ENCODE measurements around the gene NCR3LG1.

The NCR3LG1 gene

DNA sequence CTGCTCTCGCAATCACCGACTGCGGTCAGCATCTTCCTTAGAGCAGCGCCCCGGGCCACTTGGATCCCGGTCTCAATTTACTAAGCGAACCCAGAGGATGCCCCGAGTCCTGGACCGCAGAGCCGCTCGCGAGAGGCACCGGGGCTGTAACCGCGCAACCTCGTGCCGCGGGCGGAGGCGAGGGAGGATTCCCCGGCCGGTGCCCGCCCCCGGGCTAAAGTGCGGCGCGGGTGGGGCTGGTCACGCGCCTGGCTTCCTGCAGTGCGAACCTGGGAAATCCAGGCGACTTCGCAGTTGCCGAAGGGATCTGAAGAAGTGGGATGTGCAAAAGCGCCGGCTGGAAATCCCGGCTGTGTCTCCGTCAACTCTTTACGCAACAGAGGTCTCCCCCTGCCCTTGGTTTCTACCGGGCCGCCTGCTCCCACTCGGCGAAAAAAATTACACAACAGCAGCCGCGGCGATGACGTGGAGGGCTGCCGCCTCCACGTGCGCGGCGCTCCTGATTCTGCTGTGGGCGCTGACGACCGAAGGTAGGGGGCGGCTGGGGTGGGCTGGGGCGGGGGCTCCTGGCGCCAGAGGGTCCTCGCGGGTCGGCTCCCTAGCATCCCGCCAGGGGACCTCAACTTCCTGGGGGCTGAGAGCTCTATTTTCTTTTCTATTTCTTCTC, at the start of gene NCR3LG1:
Gene NCR3LG1 (plus strand): TSS at position 291 of the 667 bp plus-strand sequence. CDS start 170 bp downstream, at position 461.
- DNase-seq, result no peak

DNA sequence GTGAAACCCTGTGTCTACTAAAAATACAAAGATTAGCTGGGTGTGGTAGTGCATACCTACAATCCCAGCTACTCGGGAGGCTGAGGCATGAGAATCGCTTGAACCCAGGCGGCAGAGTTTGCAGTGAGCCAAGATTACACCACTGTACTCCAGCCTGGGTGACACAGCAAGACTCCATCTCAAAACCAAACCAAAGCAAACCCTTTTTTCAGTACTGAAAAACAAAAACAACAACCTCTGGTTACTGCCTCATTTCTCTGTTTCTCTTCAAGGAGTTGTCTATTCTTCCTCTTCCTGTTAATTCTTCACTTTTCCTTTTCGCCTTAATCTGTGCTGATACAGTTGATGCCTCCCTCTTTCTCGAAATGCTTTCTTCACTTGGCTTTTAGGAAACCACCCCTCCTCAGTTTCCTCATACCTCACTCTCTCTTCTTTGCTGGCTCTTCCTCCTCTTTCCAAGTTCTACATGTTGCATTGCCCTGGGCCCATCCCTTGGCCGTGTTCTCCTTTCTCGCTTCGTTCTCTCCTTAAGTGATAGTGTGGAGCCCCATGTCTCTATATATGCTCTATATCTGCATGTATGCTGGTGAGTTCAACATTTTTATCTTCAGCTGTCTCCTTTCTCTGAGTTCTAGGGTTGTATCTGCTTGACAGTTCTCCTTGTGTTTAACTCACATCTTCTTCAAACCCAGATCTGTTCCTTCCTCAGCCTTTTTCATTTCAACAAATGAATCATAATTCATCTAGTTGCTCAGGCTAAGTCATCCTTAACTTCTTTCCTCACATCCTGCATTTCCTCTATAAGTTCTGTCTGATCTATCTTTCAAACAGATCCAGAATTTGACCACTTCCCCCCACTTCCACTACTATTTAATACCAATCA, 38.0 kb upstream of the NCR3LG1 start:
- no peak for DNase-seq

DNA sequence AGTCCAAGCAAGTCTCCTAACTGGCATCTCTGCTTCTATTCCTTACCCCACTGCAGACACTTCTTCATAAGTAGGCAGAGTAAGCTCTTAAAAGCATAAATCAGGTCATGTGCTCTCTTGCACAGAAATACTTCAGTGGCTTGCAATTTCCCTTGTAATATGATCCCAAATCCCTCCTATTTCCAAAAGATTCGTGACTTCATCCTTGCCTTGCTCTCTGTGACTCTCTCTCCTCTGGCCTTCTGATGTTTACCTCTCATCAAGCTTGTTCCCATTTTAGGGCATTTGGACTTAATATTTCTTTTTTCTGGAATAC, 37.4 kb upstream of the NCR3LG1 start:
- no peak for DNase-seq

- no peak for DNase-seq
Measured at GRCh38 chr11:17314904-17315426, 36.6 kb upstream of the NCR3LG1 start.

- no peak for DNase-seq
Measured at GRCh38 chr11:17328871-17329494, 22.6 kb upstream of the NCR3LG1 start.

GRCh38 chr11:17331669-17332068, 19.9 kb upstream of the NCR3LG1 start:
- no peak for DNase-seq

- no peak for DNase-seq
Measured at GRCh38 chr11:17333799-17334586, 17.6 kb upstream of the NCR3LG1 start.

DNA sequence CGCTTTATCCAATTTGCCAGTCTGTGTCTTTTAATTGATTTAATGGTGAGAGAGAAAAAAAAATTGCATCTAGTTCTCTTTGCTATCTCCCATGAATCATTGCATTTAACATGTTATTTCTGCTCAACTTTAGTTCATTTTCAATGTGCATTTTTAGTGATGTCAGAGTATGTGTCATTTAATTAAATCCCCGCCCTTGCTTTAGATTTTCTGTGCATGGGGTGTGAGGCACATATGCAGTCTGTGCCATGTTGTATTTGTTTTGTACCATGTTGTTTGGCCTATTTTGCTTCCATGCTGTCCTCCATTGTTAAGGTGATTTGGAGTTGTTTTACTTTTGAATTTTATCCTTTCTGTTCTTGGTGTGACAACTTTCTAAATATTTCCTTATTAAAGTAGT, 8.3 kb upstream of the NCR3LG1 start:
- DNase-seq, result no peak

GRCh38 chr11:17343907-17344306, 7.7 kb upstream of the NCR3LG1 start:
- no peak for DNase-seq

DNA sequence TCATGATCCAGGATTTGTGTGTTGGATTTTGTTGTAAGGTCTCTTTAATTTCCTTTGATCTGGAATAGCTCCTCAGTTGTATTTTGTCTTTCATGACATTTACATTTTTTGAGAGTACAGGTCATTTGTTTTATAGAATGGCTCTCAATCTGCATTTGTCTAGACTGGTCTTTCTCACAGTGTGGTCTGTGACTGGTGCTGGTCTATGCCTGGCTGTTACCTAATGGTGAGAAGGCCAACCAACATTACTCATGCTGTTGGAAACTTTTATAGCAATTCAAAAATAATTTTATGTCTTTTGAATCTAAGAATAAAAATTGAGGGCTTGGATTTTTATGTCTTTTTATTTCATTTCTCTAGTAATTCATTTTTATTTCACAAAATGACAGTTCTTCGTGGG, 3.9 kb upstream of the NCR3LG1 start:
- DNase-seq, result no peak

DNA sequence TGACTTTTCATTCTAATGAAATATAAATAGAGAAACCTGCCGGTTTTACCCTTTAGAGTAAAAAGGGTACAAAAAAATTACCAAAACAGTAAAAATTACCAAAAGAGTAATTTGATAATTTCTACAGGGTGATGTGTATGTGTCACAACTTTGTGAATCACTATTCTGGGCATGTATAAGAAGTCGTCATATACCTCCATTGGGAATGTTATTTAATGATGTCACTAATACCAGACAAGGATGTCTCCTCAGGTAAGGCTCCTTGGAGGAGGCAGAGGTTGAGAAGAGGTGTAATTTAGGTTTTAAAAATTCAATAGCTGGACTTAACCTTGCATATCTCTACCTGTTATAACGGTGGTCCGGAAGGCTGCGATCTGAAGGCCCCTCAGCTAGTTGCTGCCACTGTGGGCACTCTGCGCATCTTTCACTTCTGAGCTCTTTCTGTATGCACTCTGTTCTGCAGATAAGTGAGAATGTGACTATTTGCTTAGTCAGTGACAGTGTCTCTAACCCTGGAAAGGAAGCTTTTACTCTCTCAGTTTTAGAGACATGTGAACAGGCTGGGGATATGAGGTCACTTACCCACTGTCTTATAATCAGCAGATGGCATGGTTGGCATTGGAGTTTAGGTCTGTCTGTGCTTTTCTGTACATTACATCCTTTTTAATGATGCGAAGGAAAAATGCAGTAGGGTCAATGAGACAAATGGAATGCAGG, 987 bp upstream of the NCR3LG1 start:
- no peak for DNase-seq

DNA sequence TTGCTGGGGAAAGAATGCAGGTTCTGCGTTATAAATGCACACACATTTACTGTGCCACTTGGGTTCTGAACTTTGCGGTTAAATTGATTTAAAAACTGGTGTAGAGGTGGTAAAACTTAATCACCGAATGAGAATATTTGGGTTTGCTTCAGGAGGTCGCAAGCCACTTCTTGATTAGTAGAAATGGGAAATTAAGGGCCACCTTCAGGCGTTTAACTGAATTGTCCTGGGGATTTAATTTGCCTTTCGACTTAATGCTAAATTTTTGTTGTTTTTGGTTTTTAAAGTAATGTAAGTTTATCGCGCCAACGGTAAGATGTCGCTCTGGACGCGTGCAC, 459 bp upstream of the NCR3LG1 start:
- no peak for DNase-seq

DNA sequence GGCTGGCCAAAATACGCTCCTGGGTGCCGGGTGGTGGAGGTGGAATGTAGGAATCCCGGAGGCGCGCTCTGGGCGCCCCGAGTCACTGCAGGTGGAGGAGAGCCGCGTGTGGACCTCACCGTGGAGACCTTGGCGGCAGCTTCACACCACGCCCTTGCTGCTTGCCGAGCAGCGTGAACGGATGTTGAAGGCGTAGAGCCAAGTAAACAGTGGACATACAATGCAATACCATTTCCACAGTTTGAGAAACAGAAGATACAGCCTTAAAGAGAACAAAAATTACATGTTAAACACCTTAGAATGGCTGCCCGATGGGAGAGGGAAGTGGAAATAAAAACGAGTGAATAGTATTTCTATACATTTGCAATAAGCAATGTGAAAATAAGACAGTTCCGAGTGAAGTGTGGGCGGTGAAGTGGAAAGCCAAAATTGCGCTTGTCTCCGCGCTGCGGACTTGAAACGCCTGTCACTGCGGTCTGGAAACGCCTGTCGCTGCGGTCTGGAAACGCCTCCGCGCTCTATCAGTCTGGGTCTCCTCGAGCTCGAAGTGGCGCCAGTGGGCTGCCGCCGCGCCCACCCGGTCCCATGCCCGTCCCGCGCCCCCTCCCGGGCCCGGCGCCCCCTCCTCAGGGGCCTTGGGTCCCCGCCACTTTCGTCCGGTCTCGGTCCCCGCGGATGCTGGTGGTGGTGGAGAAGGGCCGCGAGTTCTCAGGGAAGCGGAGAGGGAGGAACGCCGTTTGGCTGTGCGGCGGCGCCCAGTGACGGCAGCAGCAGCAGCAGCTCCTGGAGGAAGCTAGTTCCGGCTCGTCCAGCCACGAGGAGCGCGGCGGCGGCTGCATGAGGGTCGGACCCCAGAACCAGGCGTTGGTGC, 1.6 kb downstream of the NCR3LG1 start:
- DNase-seq, result peak; percentile 43

- DNase-seq, result peak; percentile 61
Measured at GRCh38 chr11:17353821-17354600, 2.4 kb downstream of the NCR3LG1 start.

GRCh38 chr11:17354601-17354991, 3.0 kb downstream of the NCR3LG1 start:
- peak; percentile 49 for DNase-seq

GRCh38 chr11:17366495-17366894, 14.9 kb downstream of the NCR3LG1 start:
- no peak for DNase-seq

DNA sequence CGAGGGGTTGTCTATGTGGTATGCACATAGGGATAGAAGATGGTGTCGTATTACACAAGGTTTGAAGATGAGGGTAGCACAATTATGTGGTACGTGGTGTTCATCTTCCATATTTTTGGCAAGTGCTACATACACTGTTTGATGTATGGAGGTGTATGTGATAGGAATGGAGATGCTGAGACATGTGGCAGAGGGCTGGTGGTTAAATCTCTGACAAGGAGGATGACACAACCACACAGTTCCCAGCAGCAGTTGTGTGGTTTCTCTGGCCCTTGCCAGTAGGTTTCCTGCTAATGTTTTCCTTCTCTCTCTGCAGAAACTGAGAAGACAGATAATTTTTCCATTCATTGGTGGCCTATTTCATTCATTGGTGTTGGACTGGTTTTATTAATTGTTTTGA, 17.0 kb downstream of the NCR3LG1 start:
- DNase-seq, result no peak

- DNase-seq, result no peak
Measured at GRCh38 chr11:17369094-17369493, 17.5 kb downstream of the NCR3LG1 start.

GRCh38 chr11:17369684-17370243, 18.2 kb downstream of the NCR3LG1 start:
- no peak for DNase-seq

DNA sequence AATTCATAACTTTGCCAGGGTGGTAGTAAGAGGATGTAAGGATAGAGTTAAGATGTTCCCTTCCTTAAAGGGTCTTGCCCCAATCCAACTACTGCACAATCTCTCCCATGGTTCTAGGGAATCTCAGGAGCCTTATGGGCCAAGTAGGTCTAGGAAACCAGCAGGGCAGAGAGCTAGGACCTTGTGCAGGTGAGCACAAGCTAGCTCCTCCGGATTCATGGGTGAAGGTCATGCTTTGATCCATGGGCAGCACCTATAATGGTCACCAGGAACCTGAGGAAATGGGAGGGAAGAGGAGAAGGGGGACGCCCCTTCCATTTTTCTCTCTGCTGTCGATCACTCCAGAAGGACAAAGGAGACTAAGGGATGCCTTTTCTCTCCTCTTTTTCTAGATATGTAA, 20.0 kb downstream of the NCR3LG1 start:
- DNase-seq, result no peak
